Esophagus muscularis mucosa (tissue), 4 donors: ENCODE data around the gene TAOK1.

Experiments used
- EP300 ChIP-seq: sonication (generic); formaldehyde crosslinking; IDR thresholded peaks from one replicate; pipeline ENCODE4 v1.6.1; 2017; ENCODE audit warnings: antibody characterized with exemption
- POLR2AphosphoS5 ChIP-seq, 2 donors: sonication (generic); formaldehyde crosslinking; IDR thresholded peaks; one replicate each; pipeline ENCODE4 v1.6.1; 2017; ENCODE audit warnings: antibody characterized with exemption in 2 of 2
- TF ChIP-seq, protein P1 (sequence below), 3 experiments: fragments of 200-600 bp in 2 of 3; fragments of 450-650 bp in 1 of 3; sonication (generic) in 2 of 3; IDR thresholded peaks; one replicate each; pipeline ENCODE4 v1.5.1; 2017 to 2019; ENCODE audit warnings: antibody characterized with exemption in 3 of 3, mild to moderate bottlenecking in 2 of 3, moderate library complexity in 1 of 3

DNA sequence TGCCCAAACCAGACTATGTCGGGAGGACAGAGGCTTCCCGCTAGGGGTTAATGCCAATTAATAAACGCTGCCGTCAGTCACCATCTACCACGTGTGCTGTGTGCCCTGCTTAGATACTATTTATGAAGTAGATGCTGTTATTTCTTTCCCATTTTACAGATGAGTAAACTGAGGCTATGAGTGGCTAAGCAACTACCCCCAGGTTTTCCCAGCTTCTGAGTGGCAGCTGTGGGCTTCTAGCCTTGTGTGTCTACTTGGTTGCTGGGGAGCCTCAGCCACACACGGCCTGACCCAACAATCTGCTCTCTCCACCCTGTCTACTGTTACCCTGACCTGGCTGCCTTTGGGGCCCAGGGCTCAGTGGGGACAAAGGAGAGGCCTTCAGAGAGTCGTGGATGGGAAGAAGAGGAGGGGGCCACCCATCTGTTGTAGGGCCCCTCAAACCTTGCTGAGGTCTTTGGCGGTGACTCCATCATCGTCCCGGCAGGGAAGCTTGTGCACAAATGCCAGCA lies 192.1 kb downstream of the TAOK1 start:
- TF ChIP-seq, protein P1, sequence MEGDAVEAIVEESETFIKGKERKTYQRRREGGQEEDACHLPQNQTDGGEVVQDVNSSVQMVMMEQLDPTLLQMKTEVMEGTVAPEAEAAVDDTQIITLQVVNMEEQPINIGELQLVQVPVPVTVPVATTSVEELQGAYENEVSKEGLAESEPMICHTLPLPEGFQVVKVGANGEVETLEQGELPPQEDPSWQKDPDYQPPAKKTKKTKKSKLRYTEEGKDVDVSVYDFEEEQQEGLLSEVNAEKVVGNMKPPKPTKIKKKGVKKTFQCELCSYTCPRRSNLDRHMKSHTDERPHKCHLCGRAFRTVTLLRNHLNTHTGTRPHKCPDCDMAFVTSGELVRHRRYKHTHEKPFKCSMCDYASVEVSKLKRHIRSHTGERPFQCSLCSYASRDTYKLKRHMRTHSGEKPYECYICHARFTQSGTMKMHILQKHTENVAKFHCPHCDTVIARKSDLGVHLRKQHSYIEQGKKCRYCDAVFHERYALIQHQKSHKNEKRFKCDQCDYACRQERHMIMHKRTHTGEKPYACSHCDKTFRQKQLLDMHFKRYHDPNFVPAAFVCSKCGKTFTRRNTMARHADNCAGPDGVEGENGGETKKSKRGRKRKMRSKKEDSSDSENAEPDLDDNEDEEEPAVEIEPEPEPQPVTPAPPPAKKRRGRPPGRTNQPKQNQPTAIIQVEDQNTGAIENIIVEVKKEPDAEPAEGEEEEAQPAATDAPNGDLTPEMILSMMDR (IDR thresholded peaks at IDR 0.05), result no peak
- TF ChIP-seq EP300 (no peak), POLR2AphosphoS5 (IDR thresholded peaks at IDR 0.05) (no peak)
